ENCODE results near the gene TM9SF1.

Gene TM9SF1

GRCh38 chr14:24194873-24195185, 412 bp downstream of the TM9SF1 start:
- no peak for DNase-seq

DNA sequence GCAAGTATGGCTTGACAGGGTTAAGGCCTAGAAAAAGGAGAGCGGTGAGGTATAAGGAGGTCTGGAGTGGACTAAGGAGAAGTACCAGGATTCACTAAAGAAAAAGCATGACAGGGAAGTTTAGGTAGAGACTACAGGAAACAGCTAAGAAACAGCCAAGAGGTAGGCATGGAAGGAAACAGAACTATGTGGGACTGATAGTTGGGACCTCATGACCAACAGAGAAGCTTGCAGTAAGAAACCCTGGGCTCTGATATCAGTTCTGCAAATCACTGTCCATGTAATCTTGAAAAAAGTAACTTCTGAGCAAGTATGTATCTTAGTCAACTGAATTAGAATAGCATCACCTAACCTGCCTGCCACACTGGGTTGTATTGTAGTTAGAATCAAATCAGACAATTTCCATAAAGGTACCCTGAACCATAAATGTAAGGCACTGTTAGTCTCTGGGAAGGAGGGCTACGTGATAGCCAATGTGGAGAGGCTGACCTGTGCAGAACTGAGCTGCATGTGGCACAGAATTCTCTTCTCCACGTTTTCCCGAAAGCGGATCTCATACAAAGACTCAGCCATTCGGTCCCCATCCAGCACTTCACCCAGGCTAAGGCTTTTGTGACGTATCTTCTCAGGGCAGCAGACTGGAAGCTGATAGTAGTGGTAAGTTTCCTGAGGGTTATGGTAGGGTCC, 912 bp downstream of the TM9SF1 start:
- DNase-seq: no peak

GRCh38 chr14:24192933-24193332, 2.3 kb downstream of the TM9SF1 start:
- no peak for DNase-seq

- no peak for DNase-seq
These were observed 4.8 kb downstream of the TM9SF1 start for GRCh38 chr14:24190416-24190815.

- no peak for DNase-seq
These were observed 5.8 kb downstream of the TM9SF1 start for GRCh38 chr14:24189460-24189859.

GRCh38 chr14:24189059-24189375, 6.2 kb downstream of the TM9SF1 start:
- no peak for DNase-seq

GRCh38 chr14:24188251-24189058, 6.8 kb downstream of the TM9SF1 start, which contains the start of gene IPO4:
TSS of gene IPO4 (minus strand) at chr14:24188816. CDS start at chr14:24188787, 29 bp downstream.
- DNase-seq: peak; percentile 85 to 92 (median 92)

- DNase-seq: no peak
These were observed 7.7 kb downstream of the TM9SF1 start for GRCh38 chr14:24187539-24187915.

GRCh38 chr14:24186831-24187538, 8.3 kb downstream of the TM9SF1 start:
- no peak for DNase-seq

- DNase-seq: no peak
These were observed 9.5 kb downstream of the TM9SF1 start for GRCh38 chr14:24185741-24186140.

GRCh38 chr14:24185026-24185425, 10.2 kb downstream of the TM9SF1 start:
- no peak for DNase-seq

GRCh38 chr14:24184104-24184970, 10.9 kb downstream of the TM9SF1 start:
- no peak for DNase-seq

DNA sequence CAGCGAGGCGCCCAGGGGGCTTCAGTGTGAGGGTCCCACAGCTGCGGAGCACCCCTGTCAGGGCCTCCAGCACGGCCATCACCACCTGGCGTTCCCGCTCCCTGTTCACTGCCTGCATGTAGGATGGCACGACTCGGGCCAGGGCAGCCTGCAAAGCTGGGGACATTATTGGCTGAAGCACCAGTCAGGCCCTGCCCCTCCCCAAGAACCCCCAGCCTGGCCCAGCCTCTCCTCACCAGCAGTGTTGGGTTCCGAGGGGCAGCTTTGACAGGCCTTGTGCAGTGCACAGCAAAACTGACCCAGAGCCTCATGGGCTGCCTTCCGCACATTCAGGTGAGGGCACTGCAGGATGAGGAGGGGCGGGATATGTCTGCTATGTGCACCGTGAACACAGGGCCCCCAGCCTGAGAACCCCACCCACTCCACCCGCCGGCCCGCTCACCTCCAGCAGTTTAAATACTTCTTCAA, 12.2 kb downstream of the TM9SF1 start:
- no peak for DNase-seq

- DNase-seq: no peak
These were observed 12.9 kb downstream of the TM9SF1 start for GRCh38 chr14:24182110-24182882.

GRCh38 chr14:24181371-24182077, 13.7 kb downstream of the TM9SF1 start:
- DNase-seq: no peak

- no peak for DNase-seq
These were observed 15.1 kb downstream of the TM9SF1 start for GRCh38 chr14:24179961-24180796.

- DNase-seq: no peak
These were observed 15.8 kb downstream of the TM9SF1 start for GRCh38 chr14:24179294-24179960.

GRCh38 chr14:24178399-24179178, 16.7 kb downstream of the TM9SF1 start:
- no peak for DNase-seq

DNA sequence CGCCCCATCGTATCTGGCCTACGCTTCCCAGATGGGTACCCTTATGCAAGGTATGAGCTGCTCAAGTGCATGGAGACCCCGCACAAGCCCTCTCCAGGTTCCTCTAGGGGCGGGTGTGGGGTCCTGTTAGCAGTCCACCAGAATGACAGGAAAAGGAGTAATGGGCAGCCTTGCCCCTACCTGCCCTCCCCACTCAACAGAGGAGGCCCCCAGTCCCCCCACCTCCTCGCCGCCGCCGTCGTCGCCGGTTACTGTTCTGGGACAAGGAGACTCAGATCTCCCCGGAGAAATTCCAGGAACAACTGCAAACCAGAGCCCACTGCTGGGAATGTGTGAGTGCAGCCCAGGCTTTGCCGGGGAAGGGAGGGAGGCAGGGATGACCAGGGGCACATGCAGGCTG, 17.4 kb downstream of the TM9SF1 start:
- no peak for DNase-seq

All from activated CD4-positive, CD25-positive, alpha-beta regulatory T cell (primary cell).